ENCODE measurements around the gene COX5B. TPM values are rescaled to one million over a fixed set of nuclear protein-coding genes. Genes with fewer than 3 reads are reported as not detected.
"Not testable (repeated sequence)": the region's sequence is repeated elsewhere in the genome, so short reads cannot be mapped to it uniquely, and the experiment has no call there.

The COX5B gene, protein sequence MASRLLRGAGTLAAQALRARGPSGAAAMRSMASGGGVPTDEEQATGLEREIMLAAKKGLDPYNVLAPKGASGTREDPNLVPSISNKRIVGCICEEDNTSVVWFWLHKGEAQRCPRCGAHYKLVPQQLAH
- polyA plus RNA-seq (ENCODE audit: insufficient read length in 12 of 12), result 100 to 1,000 TPM in 11 of 12 donors, not detected in 1; 120 to 186 (median 161) TPM
- long read RNA-seq, donor 1, transcript COX5B-201 (4 exons, 712 nt), result major isoform, 405 of 433 reads
- long read RNA-seq, donor 1, partial matches to known transcripts, result 28 of 433 reads
- long read RNA-seq, donor 1, other reads (novel, unspliced or antisense), result 0 of 433 reads
- long read RNA-seq, donor 2, transcript COX5B-201 (4 exons, 712 nt), result major isoform, 300 of 327 reads
- long read RNA-seq, donor 2, partial matches to known transcripts, result 21 of 327 reads
- long read RNA-seq, donor 2, other reads (novel, unspliced or antisense), result 6 of 327 reads
- long read RNA-seq, donor 3, transcript COX5B-201 (4 exons, 712 nt), result major isoform, 155 of 155 reads
- long read RNA-seq, donor 3, partial matches to known transcripts, result 0 of 155 reads
- long read RNA-seq, donor 3, other reads (novel, unspliced or antisense), result 0 of 155 reads
- long read RNA-seq, donor 4, transcript COX5B-201 (4 exons, 712 nt), result major isoform, 140 of 148 reads
- long read RNA-seq, donor 4, partial matches to known transcripts, result 8 of 148 reads
- long read RNA-seq, donor 4, other reads (novel, unspliced or antisense), result 0 of 148 reads
- long read RNA-seq, donor 5, transcript COX5B-201 (4 exons, 712 nt), result major isoform, 295 of 318 reads
- long read RNA-seq, donor 5, partial matches to known transcripts, result 22 of 318 reads
- long read RNA-seq, donor 5, other reads (novel, unspliced or antisense), result 0 of 318 reads
- long read RNA-seq, donor 6, transcript COX5B-201 (4 exons, 712 nt), result major isoform, 169 of 188 reads
- long read RNA-seq, donor 6, partial matches to known transcripts, result 19 of 188 reads
- long read RNA-seq, donor 6, other reads (novel, unspliced or antisense), result 0 of 188 reads
- long read RNA-seq, donor 7, transcript COX5B-201 (4 exons, 712 nt), result major isoform, 181 of 195 reads
- long read RNA-seq, donor 7, partial matches to known transcripts, result 14 of 195 reads
- long read RNA-seq, donor 7, other reads (novel, unspliced or antisense), result 0 of 195 reads
- long read RNA-seq, donor 8, transcript COX5B-201 (4 exons, 712 nt), result major isoform, 252 of 269 reads
- long read RNA-seq, donor 8, partial matches to known transcripts, result 15 of 269 reads
- long read RNA-seq, donor 8, other reads (novel, unspliced or antisense), result 0 of 269 reads
- long read RNA-seq, donor 9, transcript COX5B-201 (4 exons, 712 nt), result major isoform, 194 of 214 reads
- long read RNA-seq, donor 9, partial matches to known transcripts, result 20 of 214 reads
- long read RNA-seq, donor 9, other reads (novel, unspliced or antisense), result 0 of 214 reads
- long read RNA-seq, donor 10, transcript COX5B-201 (4 exons, 712 nt), result major isoform, 207 of 231 reads
- long read RNA-seq, donor 10, partial matches to known transcripts, result 19 of 231 reads
- long read RNA-seq, donor 10, other reads (novel, unspliced or antisense), result 5 of 231 reads
- long read RNA-seq, donor 11, transcript COX5B-201 (4 exons, 712 nt), result major isoform, 306 of 329 reads
- long read RNA-seq, donor 11, partial matches to known transcripts, result 23 of 329 reads
- long read RNA-seq, donor 11, other reads (novel, unspliced or antisense), result 0 of 329 reads

DNA sequence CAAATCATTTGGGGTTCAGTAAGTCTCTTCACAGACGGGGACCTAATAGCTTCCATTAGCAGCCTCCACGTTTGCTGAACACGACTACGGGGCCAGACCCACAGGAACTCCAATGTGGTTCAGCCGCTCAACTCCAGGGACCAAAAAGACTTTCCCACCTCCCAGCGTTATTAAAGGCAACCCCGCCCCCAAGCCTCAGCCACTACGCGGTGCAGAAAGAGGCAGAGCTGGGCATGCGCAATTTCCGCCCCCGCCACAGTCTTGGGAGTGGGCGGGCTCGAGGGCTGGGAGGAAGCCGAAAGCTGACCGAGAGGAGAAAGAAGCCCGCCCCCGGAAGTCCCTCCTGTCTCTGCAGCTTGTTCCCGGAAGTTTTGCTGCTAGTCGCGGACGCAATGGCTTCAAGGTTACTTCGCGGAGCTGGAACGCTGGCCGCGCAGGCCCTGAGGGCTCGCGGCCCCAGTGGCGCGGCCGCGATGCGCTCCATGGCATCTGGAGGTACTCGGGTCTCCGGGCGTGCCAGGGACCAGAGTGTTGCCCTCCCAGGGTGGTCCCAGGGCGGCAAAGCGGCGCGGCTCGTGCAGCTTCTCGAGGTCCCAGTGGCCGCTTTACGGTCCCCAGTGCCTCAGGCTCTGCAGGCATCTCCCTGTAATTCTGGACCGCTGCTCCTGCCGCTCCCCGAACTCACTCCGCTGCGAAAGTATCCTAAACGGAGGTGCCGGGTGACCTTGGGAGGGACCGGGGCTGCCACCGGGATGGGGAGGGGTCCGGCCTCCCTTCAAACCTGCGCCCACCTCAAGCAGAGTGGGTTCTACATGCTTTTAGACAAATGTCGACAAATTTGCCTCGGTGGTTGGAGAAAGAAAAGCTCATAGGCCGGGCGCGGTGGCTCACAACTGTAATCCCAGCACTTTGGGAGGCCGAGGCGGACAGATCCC lies at the start of gene COX5B:
Gene COX5B (plus strand): TSS at position 368 of the 935 bp plus-strand sequence. CDS start 25 bp downstream, at position 393.
- DNase-seq, result peak; percentile 98

GRCh38 chr2:97596180-97596579 lies 49.7 kb upstream of the COX5B start:
- DNase-seq, result not testable (repeated sequence)

- DNase-seq, result not testable (repeated sequence)
These were observed 44.3 kb upstream of the COX5B start for GRCh38 chr2:97601537-97601936.

DNA sequence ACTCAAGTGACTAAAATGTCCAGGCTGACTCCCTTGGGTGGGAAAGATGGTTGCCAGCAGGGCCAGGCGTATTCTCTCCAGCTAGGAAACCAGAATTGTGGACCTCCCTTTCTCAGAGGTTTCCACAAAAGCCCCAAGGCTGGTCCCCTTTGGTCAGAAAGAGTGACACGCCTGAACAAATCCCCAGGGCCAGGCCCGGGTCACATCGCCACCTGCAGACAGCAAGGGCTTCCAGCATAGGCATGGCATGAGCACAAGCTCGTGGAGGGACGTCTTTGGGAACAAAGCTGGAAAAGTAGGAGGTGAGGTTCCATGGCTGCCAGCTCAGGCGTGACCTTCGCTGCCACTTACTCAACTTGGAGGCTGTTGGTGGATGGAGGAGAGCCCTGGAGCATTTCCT lies 40.8 kb upstream of the COX5B start:
- not testable (repeated sequence) for DNase-seq

DNA sequence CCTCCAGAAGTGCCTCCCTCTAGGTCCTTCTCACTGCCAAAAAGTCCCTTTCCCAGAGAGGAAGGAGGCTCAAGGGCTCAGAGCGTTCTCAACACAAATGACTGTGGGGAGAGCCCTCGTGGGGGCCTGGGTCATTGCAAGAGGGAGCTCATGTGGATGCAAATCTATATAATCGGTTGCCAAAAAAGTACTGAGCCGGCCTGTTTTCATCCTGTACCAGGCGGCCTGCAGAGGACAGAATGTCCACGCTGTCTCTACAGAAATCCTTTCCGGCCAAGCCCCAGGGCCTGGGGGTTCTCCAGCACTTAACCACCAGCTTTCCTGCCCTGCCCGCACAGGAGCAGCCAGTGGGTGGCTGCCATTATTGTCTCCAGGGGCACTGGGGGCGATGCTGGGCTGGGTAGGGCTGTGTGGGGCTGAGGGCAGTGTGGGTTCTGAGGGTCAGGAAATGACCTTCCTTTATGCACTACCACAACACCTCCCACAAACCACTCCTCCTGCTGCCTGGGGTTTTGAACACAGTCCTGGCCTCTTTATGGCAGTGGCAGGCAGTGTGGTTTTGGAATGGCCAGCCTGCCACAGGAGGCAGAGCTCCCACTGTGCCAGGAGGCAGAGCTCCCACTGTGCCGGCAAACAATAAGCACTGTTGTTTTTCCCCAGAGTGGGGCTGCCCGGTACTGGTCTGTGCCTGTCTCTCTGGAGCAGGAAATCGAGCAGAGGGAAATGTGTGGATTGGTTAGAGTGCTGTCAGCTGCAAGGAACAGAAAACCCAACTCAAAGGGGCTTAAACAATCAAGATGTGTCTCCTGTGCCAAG lies 40.1 kb upstream of the COX5B start:
- DNase-seq, result not testable (repeated sequence)

GRCh38 chr2:97608745-97609144 lies 37.1 kb upstream of the COX5B start:
- not testable (repeated sequence) for DNase-seq

- DNase-seq, result not testable (repeated sequence)
These were observed 34.0 kb upstream of the COX5B start for GRCh38 chr2:97611895-97612294.

DNA sequence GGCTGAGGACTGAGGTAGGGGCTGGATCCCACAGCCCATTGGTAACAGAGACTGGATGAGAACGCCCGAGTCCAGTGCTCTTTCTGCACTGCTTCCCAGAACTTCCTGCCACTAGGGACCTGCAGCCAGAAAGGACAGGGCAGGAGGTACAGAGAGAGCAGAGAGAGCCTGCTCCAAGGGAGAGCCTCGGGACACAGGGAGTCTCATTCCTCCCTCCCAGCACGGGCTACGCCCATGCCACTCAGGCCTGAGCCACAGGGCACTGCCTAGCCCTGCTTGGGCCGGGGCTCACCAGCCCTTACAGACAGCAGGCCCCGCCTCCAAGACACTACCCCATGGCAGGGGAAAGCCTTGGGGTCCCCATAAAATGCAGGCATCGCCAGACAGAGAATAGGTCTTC lies 30.1 kb upstream of the COX5B start:
- not testable (repeated sequence) for DNase-seq

- no peak for DNase-seq
These were observed 28.0 kb upstream of the COX5B start for GRCh38 chr2:97617911-97618310.

DNA sequence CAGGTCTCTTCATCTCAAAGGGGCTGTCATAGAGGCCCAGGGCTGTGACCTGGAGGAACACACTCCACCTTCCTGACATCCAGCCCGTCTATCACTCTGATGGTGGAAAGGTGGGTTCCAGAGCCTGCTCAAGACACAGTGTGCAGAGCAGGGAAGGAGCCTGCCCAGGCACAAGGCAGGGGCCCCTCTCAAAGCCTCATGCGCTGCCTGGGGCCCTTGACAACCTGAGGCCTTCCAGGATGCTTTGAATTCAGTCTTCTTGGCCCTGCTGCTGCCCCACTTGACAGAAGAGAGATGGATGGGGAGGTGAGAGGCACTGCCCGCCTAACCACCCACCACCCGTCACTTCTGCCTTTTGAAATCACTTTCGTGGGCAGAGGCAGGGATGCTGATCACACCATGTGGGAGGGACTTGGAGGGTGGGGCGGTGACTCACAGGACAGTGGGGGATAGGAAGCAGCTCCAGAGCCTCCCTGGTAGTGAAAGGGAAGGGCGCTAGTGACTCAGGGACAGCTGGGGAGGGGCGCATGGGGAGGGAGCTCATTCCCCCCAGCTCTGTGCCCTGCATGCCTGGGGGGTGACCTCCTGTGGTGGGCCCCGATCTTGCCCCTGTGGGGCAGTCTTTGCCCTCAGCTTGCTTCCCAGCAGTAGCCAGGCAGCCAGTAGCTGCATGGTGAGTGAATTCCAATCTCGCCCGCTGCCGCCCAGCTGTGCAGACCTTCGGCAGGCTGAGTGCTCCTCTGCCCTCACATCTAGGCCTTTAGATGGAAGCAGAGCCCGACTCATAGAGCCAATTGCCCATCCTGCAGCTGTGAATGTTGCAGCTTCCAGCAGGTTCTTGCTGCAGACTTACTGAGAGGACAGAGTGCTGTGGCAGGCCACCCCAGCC lies 26.7 kb upstream of the COX5B start:
- not testable (repeated sequence) for DNase-seq

DNA sequence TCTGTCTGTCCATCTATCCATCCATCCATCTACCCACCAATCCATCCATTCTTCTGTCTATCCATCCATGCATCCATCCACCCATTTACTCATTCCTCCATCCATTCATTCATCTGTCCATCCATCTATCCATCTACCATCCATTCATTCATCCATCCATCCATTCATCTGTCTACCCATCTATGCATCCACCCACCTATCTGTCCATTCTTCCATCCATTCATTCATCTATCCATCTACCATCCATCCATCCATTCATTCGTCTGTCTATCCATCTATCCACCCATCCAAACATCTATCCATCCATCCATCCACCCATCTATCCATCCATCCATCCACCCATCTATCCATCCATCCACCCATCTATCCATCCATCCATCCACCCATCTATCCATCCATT lies 25.4 kb upstream of the COX5B start:
- not testable (repeated sequence) for DNase-seq

DNA sequence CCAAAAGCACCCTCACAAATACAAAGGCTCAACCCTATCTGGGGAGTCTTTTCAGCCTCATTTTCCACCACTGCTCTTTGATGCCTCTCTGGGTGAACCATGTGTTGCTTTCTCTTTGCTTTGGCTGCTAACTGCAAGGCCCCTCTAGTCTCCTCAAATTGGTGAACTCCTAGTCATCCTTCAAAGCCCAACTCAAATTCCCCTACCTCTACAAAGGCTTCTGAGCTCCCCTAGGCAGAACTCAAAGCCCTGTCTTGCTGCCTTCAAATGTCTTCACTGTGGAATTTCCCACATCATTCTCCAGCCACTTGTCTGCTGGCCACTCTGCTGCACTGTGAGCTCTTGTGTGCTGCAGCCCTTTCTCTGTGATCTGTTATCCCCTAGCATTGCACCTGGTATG lies 22.9 kb upstream of the COX5B start:
- DNase-seq, result not testable (repeated sequence)

DNA sequence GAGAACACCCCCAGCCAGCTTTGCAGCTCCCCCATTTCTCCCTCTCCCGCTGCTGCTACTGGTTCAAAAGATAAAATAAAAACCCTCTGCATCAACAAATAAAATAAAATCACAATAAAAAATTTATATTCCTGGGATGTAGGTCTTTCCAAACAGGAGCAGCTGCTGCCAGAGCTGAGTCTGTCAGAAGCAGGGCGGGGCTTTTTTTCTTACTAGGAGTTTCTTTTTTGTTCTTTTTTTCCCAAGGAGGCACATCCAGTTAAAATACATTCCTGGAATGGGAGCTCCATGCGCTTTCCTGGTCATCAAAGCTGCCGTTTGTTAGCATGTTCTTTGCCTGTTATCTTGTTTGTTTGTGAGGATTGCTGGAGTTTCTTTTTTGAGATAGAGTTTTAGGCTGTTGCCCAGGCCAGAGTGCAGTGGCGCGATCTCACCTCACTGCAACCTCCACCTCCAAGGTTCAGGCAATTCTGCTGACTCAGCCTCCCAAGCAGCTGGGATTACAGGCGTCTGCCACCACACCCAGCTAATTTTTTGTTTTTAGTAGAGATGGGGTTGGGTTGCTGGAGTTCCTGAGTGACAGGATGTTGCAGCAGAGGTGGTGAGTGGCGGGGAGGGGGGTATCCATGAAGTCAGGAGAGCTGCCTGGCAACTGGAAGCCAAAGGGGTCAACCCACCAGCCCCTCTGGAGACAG lies 20.4 kb upstream of the COX5B start:
- DNase-seq, result not testable (repeated sequence)

DNA sequence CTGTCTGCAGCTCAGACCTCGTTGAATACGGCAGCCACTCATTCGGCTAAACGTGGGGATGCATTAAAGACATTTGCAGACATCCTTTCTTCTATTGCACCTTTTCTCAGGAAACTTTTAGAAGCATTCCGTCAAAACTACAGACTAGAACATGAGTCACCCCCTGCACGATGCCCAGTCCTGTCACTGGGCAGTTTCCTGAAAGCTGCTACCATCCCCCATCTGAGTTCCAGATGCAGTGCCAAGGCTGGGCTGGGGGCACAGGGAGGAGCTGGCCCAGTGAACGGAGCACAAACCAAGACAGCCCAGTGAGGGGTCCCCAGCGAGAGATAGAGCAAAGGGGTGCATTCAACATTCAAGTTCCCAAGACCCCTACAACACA lies 19.8 kb upstream of the COX5B start:
- DNase-seq, result not testable (repeated sequence)

- no peak for DNase-seq
These were observed 1.7 kb upstream of the COX5B start for GRCh38 chr2:97644023-97644717.

- DNase-seq, result peak; percentile 69
These were observed 659 bp upstream of the COX5B start for GRCh38 chr2:97645112-97645694.

Data from muscle of arm (tissue), 14 donors.